Endothelial cell of umbilical vein (primary cell): ENCODE results near the gene TRIM67. TPM values are rescaled to one million over a fixed set of nuclear protein-coding genes. Genes with fewer than 3 reads are reported as not detected.

Experiments used
- BruUV-seq: library from RNA; stranded (reverse); fragments of 400-500 nt; replicated peaks from 2 replicates; lab custom pipeline; 2021; lab: Mats Ljungman, UMichigan
- CTCF ChIA-PET: fragments of 300-600, 350-600 bp; sonication (Branson Sonifier 250); formaldehyde crosslinking; loops from one replicate; lab custom pipeline; 2021; ENCODE audit warnings: antibody characterized with exemption, inconsistent platforms; lab: Charles Lee
- POLR2A ChIA-PET: fragments of 300-600, 350-600 bp; sonication (Branson Sonifier 250); formaldehyde crosslinking; loops from one replicate; lab custom pipeline; 2021; ENCODE audit warnings: antibody characterized with exemption, inconsistent platforms; lab: Charles Lee
- DNase-seq: peaks from one replicate; pipeline ENCODE4 v3.0.0-alpha.2; 2011; ENCODE audit warnings: low read depth, low spot score
- FAIRE-seq: peaks from 2 replicates; lab custom pipeline; 2011; peaks lifted over from hg19 to GRCh38; lab: Jason Lieb, UNC
- H2AFZ ChIP-seq: 2 replicates; pipeline ENCODE4 v1.6.0; 2012; ENCODE audit warnings: low read depth, low read length, control low read depth, inconsistent platforms
- H3K27ac ChIP-seq: 2 replicates; pipeline ENCODE4 v1.5.1; 2011; ENCODE audit warnings: low read depth, mild to moderate bottlenecking, control low read depth, low read length, moderate library complexity; ENCODE audit not compliant: insufficient read depth
- H3K27me3 ChIP-seq, 2 experiments: 2 replicates each; pipeline versions ENCODE4 v1.6.0 to v1.6.1; 2011; ENCODE audit warnings: low read length in 2 of 2, mixed read lengths in 1 of 2; ENCODE audit not compliant: control insufficient read depth in 2 of 2, insufficient read depth in 2 of 2
- H3K36me3 ChIP-seq, 2 experiments: 2 replicates in 1 of 2; 3 replicates in 1 of 2; pipeline ENCODE4 v1.5.1; 2011; ENCODE audit warnings: low read length in 2 of 2, mild to moderate bottlenecking in 1 of 2, moderate library complexity in 1 of 2; ENCODE audit not compliant: control insufficient read depth in 2 of 2, insufficient read depth in 2 of 2; ENCODE audit errors: extremely low read depth in 1 of 2
- H3K4me1 ChIP-seq: 3 replicates; pipeline ENCODE4 v1.5.1; 2011; ENCODE audit warnings: mild to moderate bottlenecking, low read length; ENCODE audit not compliant: control insufficient read depth, insufficient read depth; ENCODE audit errors: extremely low read depth
- H3K4me2 ChIP-seq: 2 replicates; pipeline ENCODE4 v1.6.1; 2011; ENCODE audit warnings: low read length, control low read depth, mixed read lengths; ENCODE audit not compliant: insufficient read depth
- H3K4me3 ChIP-seq, 3 experiments: fragments of 200-600 bp in 1 of 3; sonication (generic), shearing (Covaris generic) in 1 of 3; replicated peaks in 1 of 3; 2 replicates each; pipeline ENCODE4 v1.5.1; 2011 to 2016; ENCODE audit warnings: control low read depth in 3 of 3, low read length in 3 of 3, mild to moderate bottlenecking in 2 of 3, inconsistent platforms in 1 of 3, low read depth in 1 of 3, moderate library complexity in 1 of 3; ENCODE audit not compliant: insufficient read depth in 1 of 3
- H3K79me2 ChIP-seq: 2 replicates; pipeline ENCODE4 v1.6.0; 2012; ENCODE audit warnings: low read length, inconsistent platforms; ENCODE audit not compliant: control insufficient read depth, insufficient read depth
- H3K9ac ChIP-seq: replicated peaks from 2 replicates; pipeline ENCODE3; 2011; ENCODE audit warnings: low read length, control low read depth; ENCODE audit not compliant: insufficient read depth; ENCODE audit errors: extremely low read depth
- H3K9me1 ChIP-seq: replicated peaks from 3 replicates; pipeline ENCODE4 v1.6.0; 2011; ENCODE audit warnings: mild to moderate bottlenecking, low read length; ENCODE audit not compliant: control insufficient read depth, insufficient read depth; ENCODE audit errors: extremely low read depth
- H3K9me3 ChIP-seq: replicated peaks from 2 replicates; pipeline ENCODE4 v1.5.1; 2012; ENCODE audit warnings: low read length, inconsistent platforms; ENCODE audit not compliant: control insufficient read depth, insufficient read depth
- H4K20me1 ChIP-seq: replicated peaks from 2 replicates; pipeline ENCODE3; 2011; ENCODE audit warnings: mild to moderate bottlenecking, low read length; ENCODE audit not compliant: control insufficient read depth, insufficient read depth; ENCODE audit errors: extremely low read depth
- CTCF ChIP-seq, 2 donors: IDR thresholded peaks; 1 replicate in 1 of 2; 2 replicates in 1 of 2; pipeline ENCODE4 v1.5.1; 2011; ENCODE audit warnings: low read length in 2 of 2, mild to moderate bottlenecking in 2 of 2, moderate library complexity in 2 of 2, control low read depth in 1 of 2, inconsistent platforms in 1 of 2, low read depth in 1 of 2; ENCODE audit not compliant: insufficient read depth in 1 of 2; ENCODE audit errors: extremely low read depth in 1 of 2
- EZH2 ChIP-seq: IDR thresholded peaks from 2 replicates; pipeline ENCODE4 v1.6.1; 2012; ENCODE audit warnings: borderline replicate concordance, low read depth, mild to moderate bottlenecking, moderate library complexity, low read length, inconsistent platforms; ENCODE audit not compliant: severe bottlenecking
- FOS ChIP-seq: IDR thresholded peaks from 2 replicates; pipeline ENCODE4 v1.6.1; 2011; ENCODE audit warnings: mild to moderate bottlenecking, low read length, moderate library complexity, borderline replicate concordance; ENCODE audit not compliant: insufficient read depth
- GATA2 ChIP-seq: IDR thresholded peaks from 2 replicates; pipeline ENCODE4 v1.7.0; 2011; ENCODE audit warnings: low read depth, mild to moderate bottlenecking, moderate library complexity, mixed read lengths, low read length; ENCODE audit not compliant: insufficient read length, insufficient read depth
- MYC ChIP-seq: IDR thresholded peaks from one replicate; pipeline ENCODE4 v1.6.1; 2011; ENCODE audit warnings: mild to moderate bottlenecking, low read depth, low read length
- POLR2A ChIP-seq: IDR thresholded peaks from 2 replicates; pipeline ENCODE4 v1.6.1; 2012; ENCODE audit warnings: low read depth, mild to moderate bottlenecking, control low read depth, low read length
- dilution Hi-C: fragments of 300-500 bp; cut with MboI; formaldehyde crosslinking; loops from one replicate; pipeline ENCODE4 v1.15.0; 2019; ENCODE audit warnings: low sequenced_read_pairs; ENCODE audit not compliant: extremely low pct_ligation_motif_present
- intact Hi-C: fragments of 100-400 bp; cut with micrococcal nuclease; formaldehyde crosslinking; loops from one replicate; pipeline ENCODE4 v1.10.0; 2022
- polyA plus RNA-seq, 4 experiments: library from polyadenylated mRNA; depleted of rRNA in 3 of 4; stranded (reverse) in 3 of 4; unstranded in 1 of 4; fragments of >200 nt; gene quantifications; 2 replicates each; pipeline versions ENCODE4 v1.2.1 to v1.2.3, GENCODE V29; 2011 to 2012; ENCODE audit warnings: missing spikeins in 1 of 4
- total RNA-seq: library from RNA; stranded (reverse); gene quantifications from 2 replicates; pipeline ENCODE4 v1.2.3, GENCODE V29; 2021

The TRIM67 gene
- total and polyA plus RNA-seq, 2 donors (not counting 3 experiments of a cell fraction or from before 2014, with no cell fraction given) = not detected

GRCh38 chr1:231181271-231181670, 19.4 kb downstream of the TRIM67 start:
- Histone ChIP-seq H3K9me3 (no peaks in the 10 kb centered on the region), H3K36me3 (no peaks in the 10 kb centered on the region), H3K4me2 (no peak overlapping the region), H3K9me1 (no peaks in the 10 kb centered on the region), H3K4me1 (no peaks in the 10 kb centered on the region), H3K79me2 (no peaks in the 10 kb centered on the region), H3K9ac (no peak overlapping the region), H3K27ac (no peak overlapping the region), H4K20me1 (no peaks in the 10 kb centered on the region), H2AFZ (no peak overlapping the region), H3K27me3 (peaks cover 0 to 7% of the 10 kb centered on the region in 2 experiments), H3K4me3 (no peak overlapping the region)
- no TSS peak for BruUV-seq
- FAIRE-seq = no peak
- ChIA-PET CTCF (no interaction called here), POLR2A (no interaction called here)
- dilution Hi-C loops = no loop called here
- no peak for TF ChIP-seq CTCF (IDR thresholded peaks at IDR 0.05; ENCODE audit: extremely low read depth in 1 of 2, insufficient read depth in 1 of 2, low read depth in 1 of 2, low read length in 2 of 2)
- TF ChIP-seq MYC = no peak
- TF ChIP-seq EZH2 = no peak
- intact Hi-C loops = no loop called here
- no peak for DNase-seq

GRCh38 chr1:231182317-231182716, 20.5 kb downstream of the TRIM67 start:
- Histone ChIP-seq H4K20me1 (no peaks in the 10 kb centered on the region), H3K9me3 (no peaks in the 10 kb centered on the region), H3K36me3 (no peaks in the 10 kb centered on the region), H3K9ac (no peak overlapping the region), H3K4me3 (no peak overlapping the region), H3K4me2 (no peak overlapping the region), H3K9me1 (no peaks in the 10 kb centered on the region), H3K4me1 (no peaks in the 10 kb centered on the region), H2AFZ (no peak overlapping the region), H3K27ac (no peak overlapping the region), H3K27me3 (peaks cover 0 to 5% of the 10 kb centered on the region in 2 experiments), H3K79me2 (no peaks in the 10 kb centered on the region)
- dilution Hi-C loops = no loop called here
- FAIRE-seq (no peak), DNase-seq (no peak)
- no TSS peak for BruUV-seq
- intact Hi-C loops = no loop called here
- ChIA-PET CTCF (no interaction called here), POLR2A (no interaction called here)
- no peak for TF ChIP-seq GATA2
- TF ChIP-seq FOS = no peak
- TF ChIP-seq EZH2 = no peak
- TF ChIP-seq POLR2A = no peak
